ENCODE measurements around the gene CD44.

GRCh38 chr11:35142481-35143075 lies 3.6 kb downstream of the CD44 start:
- TF ChIP-seq CTCF (IDR thresholded peaks at IDR 0.05; ENCODE audit: low read length) (peak; percentile 28; the same call in 1 of the 2 replicates), EZH2 (IDR thresholded peaks at IDR 0.05; ENCODE audit: borderline replicate concordance, low read length) (no peak)
